HepG2 (cell line): Measurements from ENCODE around the gene RSKR. TPM values are rescaled to one million over a fixed set of nuclear protein-coding genes. Genes with fewer than 3 reads are reported as not detected.

Source experiments
- ATAC-seq: fragments of 200-7000 bp; cut with Tn5 transposase; 3 replicates; pipeline ENCODE4 v1.9.1; 2020; ENCODE audit warnings: mild to moderate bottlenecking, moderate library complexity
- BruUV-seq: library from RNA; stranded (reverse); fragments of 400-500 nt; replicated peaks from 2 replicates; lab custom pipeline; 2021; lab: Mats Ljungman, UMichigan
- CTCF ChIA-PET: fragments of 300-600 bp; formaldehyde crosslinking; extraction: SDS; loops from one replicate; lab custom pipeline; 2021; ENCODE audit warnings: low total read pairs, inconsistent platforms, low intra/inter-chr PET ratio; lab: Yijun Ruan, JAX
- POLR2A ChIA-PET: fragments of 350-600 bp; sonication (Branson Sonifier 250); formaldehyde crosslinking; loops from one replicate; lab custom pipeline; 2020; ENCODE audit warnings: antibody characterized with exemption, inconsistent platforms; lab: Yijun Ruan, JAX
- DNase-seq: peaks from one replicate; pipeline ENCODE4 v3.0.0-alpha.2; 2015; ENCODE audit warnings: low spot score
- FAIRE-seq: peaks from 3 replicates; lab custom pipeline; 2011; peaks lifted over from hg19 to GRCh38; lab: Jason Lieb, UNC
- H2AFZ ChIP-seq: one replicate; pipeline ENCODE4 v1.6.1; 2011; ENCODE audit warnings: low read length, inconsistent platforms
- H3K27ac ChIP-seq: fragments of 300-600 bp; 3 replicates; pipeline ENCODE4 v1.8.0; 2011; ENCODE audit warnings: mixed run types, mild to moderate bottlenecking, mixed read lengths, low read length, inconsistent platforms; ENCODE audit not compliant: insufficient read depth; ENCODE audit errors: extremely low read length
- H3K27me3 ChIP-seq, 2 experiments: fragments of 200-600 bp in 1 of 2; 2 replicates in 1 of 2; 3 replicates in 1 of 2; pipeline versions ENCODE4 v1.6.0 to v1.8.0; 2011; ENCODE audit warnings: low read length in 2 of 2, mild to moderate bottlenecking in 2 of 2, moderate library complexity in 2 of 2, inconsistent platforms in 1 of 2; ENCODE audit not compliant: insufficient read depth in 2 of 2, control insufficient read depth in 1 of 2
- H3K36me3 ChIP-seq, 2 experiments: fragments of 200-600 bp in 1 of 2; replicated peaks in 1 of 2; 2 replicates in 1 of 2; 3 replicates in 1 of 2; pipeline versions ENCODE4 v1.5.1 to v1.8.0; 2011; ENCODE audit warnings: low read length in 2 of 2, inconsistent platforms in 1 of 2; ENCODE audit not compliant: insufficient read depth in 2 of 2, control insufficient read depth in 1 of 2
- H3K4me1 ChIP-seq: 2 replicates; pipeline ENCODE4 v1.5.1; 2012; ENCODE audit warnings: low read length, inconsistent platforms; ENCODE audit not compliant: insufficient read depth
- H3K4me2 ChIP-seq: 2 replicates; pipeline ENCODE4 v1.6.0; 2011; ENCODE audit warnings: low read depth, low read length, inconsistent platforms
- H3K4me3 ChIP-seq, 3 experiments: fragments of 200-600 bp in 1 of 3; sonication (generic), shearing (Covaris generic) in 1 of 3; replicated peaks in 1 of 3; 2 replicates each; pipeline ENCODE4 v1.5.1; 2011 to 2016; ENCODE audit warnings: low read length in 3 of 3, inconsistent platforms in 2 of 3, low read depth in 2 of 3, mild to moderate bottlenecking in 2 of 3, control low read depth in 1 of 3, mixed read lengths in 1 of 3; ENCODE audit not compliant: insufficient read depth in 1 of 3
- H3K79me2 ChIP-seq: one replicate; pipeline ENCODE4 v1.6.1; 2011; ENCODE audit warnings: low read length, inconsistent platforms; ENCODE audit not compliant: insufficient read depth
- H3K9ac ChIP-seq: 2 replicates; pipeline ENCODE4 v1.6.0; 2011; ENCODE audit warnings: mild to moderate bottlenecking, low read depth, low read length, inconsistent platforms; ENCODE audit not compliant: insufficient read depth
- H3K9me3 ChIP-seq: 2 replicates; pipeline ENCODE4 v1.5.1; 2012; ENCODE audit warnings: mild to moderate bottlenecking, low read length
- H4K20me1 ChIP-seq: 2 replicates; pipeline ENCODE4 v1.6.0; 2011; ENCODE audit warnings: inconsistent platforms, mild to moderate bottlenecking, low read length, moderate library complexity; ENCODE audit not compliant: insufficient read depth
- GLI4 ChIP-seq: sonication (generic); formaldehyde crosslinking; IDR thresholded peaks from 2 replicates; pipeline ENCODE4 v1.5.1; 2020; ENCODE audit warnings: missing genetic modification reagents, mild to moderate bottlenecking, moderate library complexity, borderline replicate concordance
- GPBP1L1 ChIP-seq: sonication (generic); formaldehyde crosslinking; IDR thresholded peaks from 2 replicates; pipeline ENCODE4 v1.5.0; 2020; ENCODE audit warnings: mild to moderate bottlenecking, missing genetic modification reagents
- GRHL1 ChIP-seq: sonication (generic); formaldehyde crosslinking; conservative IDR thresholded peaks from 2 replicates; pipeline ENCODE4 v1.8.0; 2022; ENCODE audit warnings: missing genetic modification reagents
- HMGXB3 ChIP-seq: sonication (generic); formaldehyde crosslinking; IDR thresholded peaks from 2 replicates; pipeline ENCODE4 v1.4.0; 2020; ENCODE audit warnings: missing genetic modification reagents, borderline replicate concordance
- KDM1A ChIP-seq: IDR thresholded peaks from 2 replicates; pipeline ENCODE4 v1.6.1; 2016; ENCODE audit warnings: missing compliant biosample characterization
- PHF20 ChIP-seq: sonication (generic); formaldehyde crosslinking; IDR thresholded peaks from 2 replicates; pipeline ENCODE4 v1.5.0; 2020; ENCODE audit warnings: mild to moderate bottlenecking, missing genetic modification reagents
- RCOR2 ChIP-seq: IDR thresholded peaks from 2 replicates; pipeline ENCODE4 v1.6.1; 2016; ENCODE audit warnings: missing biosample characterization, missing genetic modification reagents
- THAP7 ChIP-seq: sonication (generic); formaldehyde crosslinking; IDR thresholded peaks from 2 replicates; pipeline ENCODE4 v1.8.1; 2023; ENCODE audit warnings: mild to moderate bottlenecking, missing genetic modification reagents
- ZNF678 ChIP-seq: sonication (generic); formaldehyde crosslinking; IDR thresholded peaks from 2 replicates; pipeline ENCODE4 v1.4.0; 2020; ENCODE audit warnings: mild to moderate bottlenecking, missing genetic modification reagents
- ZNF777 ChIP-seq: sonication (generic); formaldehyde crosslinking; IDR thresholded peaks from 2 replicates; pipeline ENCODE4 v1.4.0; 2020; ENCODE audit warnings: missing genetic modification reagents
- ZNF782 ChIP-seq: sonication (generic); formaldehyde crosslinking; IDR thresholded peaks from 2 replicates; pipeline ENCODE4 v1.4.0; 2020; ENCODE audit warnings: missing genetic modification reagents, mild to moderate bottlenecking, borderline replicate concordance
- ZXDC ChIP-seq: sonication (generic); formaldehyde crosslinking; IDR thresholded peaks from 2 replicates; pipeline ENCODE4 v1.5.0; 2020; ENCODE audit warnings: mild to moderate bottlenecking, missing genetic modification reagents
- WGBS: methylation state at CpG from one replicate; pipeline ENCODE4 v1.1.6; 2017; ENCODE audit warnings: low lambda C conversion rate; 5-methylcytosine and 5-hydroxymethylcytosine counted together
- in situ Hi-C: cut with HindIII; loops from 2 replicates; pipeline ENCODE4 v1.10.0; 2017; ENCODE audit warnings: low pct_unique_long_range_greater_than_20kb; ENCODE audit not compliant: extremely low pct_ligation_motif_present
- intact Hi-C: fragments of 100-400 bp; cut with micrococcal nuclease; formaldehyde crosslinking; loops from one replicate; pipeline ENCODE4 v1.10.0; 2022; ENCODE audit not compliant: unreplicated experiment
- polyA plus RNA-seq, 8 experiments: library from polyadenylated mRNA; depleted of rRNA in 3 of 8; stranded (reverse) in 7 of 8; unstranded in 1 of 8; fragments of >200 nt; fragmentation: Illumina TruSeq in 4 of 8; extraction: Trizol in 4 of 8; gene quantifications; 2 replicates each; pipeline versions ENCODE4 v1.2.1 to v1.2.3, GENCODE V29; 2011 to 2016; ENCODE audit warnings: low read depth in 4 of 8, missing spikeins in 1 of 8, mixed read lengths in 1 of 8; ENCODE audit not compliant: insufficient read depth in 1 of 8
- total RNA-seq, 5 experiments: library from RNA; depleted of rRNA; stranded (reverse); fragments of >200 nt; fragmentation: Illumina TruSeq; extraction: Trizol; gene quantifications; 2 replicates each; pipeline ENCODE4 v1.2.3, GENCODE V29; 2016; ENCODE audit warnings: low read depth in 1 of 5

The RSKR gene
- total and polyA plus RNA-seq, 2 of the 13 experiments (the other 11 are each of a cell fraction or from before 2014, with no cell fraction given), result 5.0 to 10.4 TPM

- Histone ChIP-seq H3K4me3 (no peak overlapping the region), H2AFZ (no peak overlapping the region), H3K9ac (no peak overlapping the region), H3K4me2 (no peak overlapping the region), H3K27me3 (no peaks in the 10 kb centered on the region), H3K9me3 (no peaks in the 10 kb centered on the region), H4K20me1 (no peaks in the 10 kb centered on the region), H3K4me1 (peaks cover 5% of the 10 kb centered on the region; the same call in 1 of the 2 replicates), H3K36me3 (peaks cover 18 to 56% of the 10 kb centered on the region in 2 experiments), H3K79me2 (no peaks in the 10 kb centered on the region), H3K27ac (no peak overlapping the region)
- POLR2A ChIA-PET, result no interaction called here
- BruUV-seq, result no TSS peak
- CTCF ChIA-PET, result no interaction called here
- in situ Hi-C loops (loop anchor here (25.0 kb wide), 1 partner anchor 260 kb away; the partner anchor contains the start of gene FLOT2), intact Hi-C loops (no loop called here)
- 98% methylated on average over 4 of the region's 4 CpGs for WGBS
- no peak for ATAC-seq
- no peak for DNase-seq
- FAIRE-seq, result no peak
- TF ChIP-seq ZXDC (no peak), GLI4 (CRISPR knock-in tag) (no peak), HMGXB3 (CRISPR knock-in tag) (no peak), ZNF777 (CRISPR knock-in tag) (no peak), THAP7 (no peak), GRHL1 (CRISPR knock-in tag) (no peak), ZNF678 (CRISPR knock-in tag) (no peak), PHF20 (no peak), GPBP1L1 (no peak), RCOR2 (CRISPR knock-in tag) (no peak), KDM1A (CRISPR knock-in tag) (no peak), ZNF782 (CRISPR knock-in tag) (no peak)
Measured at GRCh38 chr17:28626818-28627217, 12.8 kb upstream of the RSKR start.
